ENCODE measurements around the gene CALML5. TPM values are rescaled to one million over a fixed set of nuclear protein-coding genes. Genes with fewer than 3 reads are reported as not detected.

Gene CALML5
- total and polyA plus RNA-seq, 9 of the 15 experiments (the other 6 are each of a cell fraction or from before 2014, with no cell fraction given), result not detected

DNA sequence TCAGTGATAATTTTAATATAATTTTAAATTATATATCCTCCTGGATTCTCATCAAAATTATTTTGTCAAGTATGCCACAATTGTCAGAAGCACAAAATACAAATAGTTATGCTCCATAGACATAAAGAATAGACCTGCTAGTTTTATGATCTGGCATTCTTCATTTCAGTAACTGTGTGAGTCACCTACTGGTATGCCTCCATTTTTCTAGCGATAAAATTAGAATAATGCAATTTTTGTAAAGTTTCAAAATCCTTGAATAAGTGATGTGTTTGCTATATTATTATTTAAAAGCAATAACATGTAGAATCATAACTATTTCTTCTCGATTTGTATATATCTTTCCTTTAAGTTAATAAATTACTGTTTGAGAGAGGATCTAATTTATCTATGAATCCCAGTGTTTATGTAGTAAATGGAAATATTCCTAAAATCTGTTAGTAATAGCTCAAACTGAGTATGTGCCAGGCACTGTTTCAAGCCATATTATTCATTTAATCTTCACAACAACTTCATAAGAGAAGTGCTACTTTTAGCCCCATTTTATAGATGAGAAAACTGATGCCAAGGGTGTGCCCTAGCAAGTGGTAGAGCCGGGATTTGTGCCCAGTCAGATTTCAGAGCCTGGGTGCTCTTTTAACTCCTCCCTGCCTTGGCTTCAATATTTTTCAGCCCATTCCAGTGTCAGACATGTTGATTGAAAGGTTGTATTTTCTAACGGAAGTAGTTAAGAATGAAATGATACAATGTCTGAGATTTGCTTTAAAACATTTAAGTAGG lies 48.6 kb downstream of the CALML5 start (continued):
- TF ChIP-seq ZNF586 (CRISPR knock-in tag; conservative IDR thresholded peaks at IDR 0.05) (no peak), YBX1 (IDR thresholded peaks at IDR 0.05) (no peak), CTBP1 (IDR thresholded peaks at IDR 0.05; ENCODE audit: borderline replicate concordance) (no peak), BCOR (IDR thresholded peaks at IDR 0.05) (peak; percentile 70; the same call in 1 of the 2 replicates), POLR2H (tag; IDR thresholded peaks at IDR 0.05; ENCODE audit: low read depth) (peak; percentile 59), POLR2G (IDR thresholded peaks at IDR 0.05; ENCODE audit: low read depth, low read length) (0 out of 2 replicates have a peak, but pooled peaks have one; percentile 26), FOXJ2 (tag; IDR thresholded peaks at IDR 0.05) (no peak), RBM22 (IDR thresholded peaks at IDR 0.05; ENCODE audit: low read depth, low read length, poor library complexity, severe bottlenecking) (peak; percentile 48), JUNB (CRISPR knock-in tag; conservative IDR thresholded peaks at IDR 0.05) (no peak), SIN3A (IDR thresholded peaks at IDR 0.05; ENCODE audit: borderline replicate concordance in 2 of 2, control insufficient read depth in 1 of 2, low read depth in 2 of 2, low read length in 2 of 2) (no peak), ESRRA (IDR thresholded peaks at IDR 0.05; ENCODE audit: borderline replicate concordance, low read depth) (0 out of 2 replicates have a peak, but pooled peaks have one; percentile 17), HLTF (IDR thresholded peaks at IDR 0.05) (no peak), HOXB6 (CRISPR knock-in tag; IDR thresholded peaks at IDR 0.05; ENCODE audit: borderline replicate concordance) (no peak), C11orf30 (IDR thresholded peaks at IDR 0.05; ENCODE audit: low read depth) (no peak)
- TF ChIP-seq, protein P1, sequence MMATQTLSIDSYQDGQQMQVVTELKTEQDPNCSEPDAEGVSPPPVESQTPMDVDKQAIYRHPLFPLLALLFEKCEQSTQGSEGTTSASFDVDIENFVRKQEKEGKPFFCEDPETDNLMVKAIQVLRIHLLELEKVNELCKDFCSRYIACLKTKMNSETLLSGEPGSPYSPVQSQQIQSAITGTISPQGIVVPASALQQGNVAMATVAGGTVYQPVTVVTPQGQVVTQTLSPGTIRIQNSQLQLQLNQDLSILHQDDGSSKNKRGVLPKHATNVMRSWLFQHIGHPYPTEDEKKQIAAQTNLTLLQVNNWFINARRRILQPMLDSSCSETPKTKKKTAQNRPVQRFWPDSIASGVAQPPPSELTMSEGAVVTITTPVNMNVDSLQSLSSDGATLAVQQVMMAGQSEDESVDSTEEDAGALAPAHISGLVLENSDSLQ (IDR thresholded peaks at IDR 0.05), result peak; percentile 25; the same call in 1 of the 2 replicates
